ENCODE data around the gene PCID2.

- TF ChIP-seq CTCF (IDR thresholded peaks at IDR 0.05) (no peak), EZH2 (IDR thresholded peaks at IDR 0.05; ENCODE audit: borderline replicate concordance, insufficient read depth, low read depth, low read length, poor library complexity, severe bottlenecking) (no peak)
Observed at GRCh38 chr13:113187263-113187669, 21.2 kb downstream of the PCID2 start.
